ENCODE results near the gene MDH2.

GRCh38 chr7:76047811-76048667 lies at the start of gene MDH2, which contains the start of gene STYXL1:
- TF ChIP-seq CTCF (IDR thresholded peaks at IDR 0.05) (no peak), POLR2A (IDR thresholded peaks at IDR 0.05) (peak in 1 of 2 donors; percentile 68), POLR2AphosphoS5 (IDR thresholded peaks at IDR 0.05; ENCODE audit: insufficient read depth in 1 of 2, low read depth in 1 of 2) (peak; percentile 87 to 97)

Measured in vagina (tissue), 2 donors.